ENCODE measurements around the gene ME3.
"Not testable (repeated sequence)": the region's sequence is repeated elsewhere in the genome, so short reads cannot be mapped to it uniquely, and the experiment has no call there.

The ME3 gene

GRCh38 chr11:86551288-86552092, 120.9 kb downstream of the ME3 start:
- DNase-seq, result no peak

GRCh38 chr11:86550757-86551156, 121.7 kb downstream of the ME3 start:
- DNase-seq, result no peak

GRCh38 chr11:86548271-86548917, 124.0 kb downstream of the ME3 start:
- no peak for DNase-seq

- DNase-seq, result no peak
Observed at GRCh38 chr11:86547727-86548126, 124.7 kb downstream of the ME3 start.

- not testable (repeated sequence) for DNase-seq
Observed at GRCh38 chr11:86541299-86541698, 131.1 kb downstream of the ME3 start.

- DNase-seq, result no peak
Observed at GRCh38 chr11:86538223-86538548, 134.2 kb downstream of the ME3 start.

- no peak for DNase-seq
Observed at GRCh38 chr11:86537541-86538222, 134.7 kb downstream of the ME3 start.

- no peak for DNase-seq
Observed at GRCh38 chr11:86535773-86536172, 136.6 kb downstream of the ME3 start.

GRCh38 chr11:86524620-86525352, 147.6 kb downstream of the ME3 start:
- no peak for DNase-seq

GRCh38 chr11:86523738-86524619, 148.4 kb downstream of the ME3 start:
- no peak for DNase-seq

- DNase-seq, result not testable (repeated sequence)
Observed at GRCh38 chr11:86522512-86522911, 149.9 kb downstream of the ME3 start.

GRCh38 chr11:86519064-86519911, 153.1 kb downstream of the ME3 start:
- peak; percentile 50 for DNase-seq

- no peak for DNase-seq
Observed at GRCh38 chr11:86518211-86518610, 154.2 kb downstream of the ME3 start.

- DNase-seq, result no peak
Observed at GRCh38 chr11:86517557-86517956, 154.9 kb downstream of the ME3 start.

- DNase-seq, result no peak
Observed at GRCh38 chr11:86515297-86516094, 156.9 kb downstream of the ME3 start.

- no peak for DNase-seq
Observed at GRCh38 chr11:86514453-86514852, 158.0 kb downstream of the ME3 start.

GRCh38 chr11:86513746-86514373, 158.6 kb downstream of the ME3 start:
- DNase-seq, result no peak

- DNase-seq, result no peak
Observed at GRCh38 chr11:86513138-86513537, 159.3 kb downstream of the ME3 start.

- no peak for DNase-seq
Observed at GRCh38 chr11:86511086-86511551, 161.3 kb downstream of the ME3 start.

- DNase-seq, result no peak
Observed at GRCh38 chr11:86510674-86511073, 161.7 kb downstream of the ME3 start.
